ELF-1 (cell line): ENCODE data around the gene PHACTR3.

Experiments used
- DNase-seq: peaks from one replicate; pipeline ENCODE4 v3.0.0-alpha.2; 2016; ENCODE audit warnings: low read depth, low spot score

Gene PHACTR3

DNA sequence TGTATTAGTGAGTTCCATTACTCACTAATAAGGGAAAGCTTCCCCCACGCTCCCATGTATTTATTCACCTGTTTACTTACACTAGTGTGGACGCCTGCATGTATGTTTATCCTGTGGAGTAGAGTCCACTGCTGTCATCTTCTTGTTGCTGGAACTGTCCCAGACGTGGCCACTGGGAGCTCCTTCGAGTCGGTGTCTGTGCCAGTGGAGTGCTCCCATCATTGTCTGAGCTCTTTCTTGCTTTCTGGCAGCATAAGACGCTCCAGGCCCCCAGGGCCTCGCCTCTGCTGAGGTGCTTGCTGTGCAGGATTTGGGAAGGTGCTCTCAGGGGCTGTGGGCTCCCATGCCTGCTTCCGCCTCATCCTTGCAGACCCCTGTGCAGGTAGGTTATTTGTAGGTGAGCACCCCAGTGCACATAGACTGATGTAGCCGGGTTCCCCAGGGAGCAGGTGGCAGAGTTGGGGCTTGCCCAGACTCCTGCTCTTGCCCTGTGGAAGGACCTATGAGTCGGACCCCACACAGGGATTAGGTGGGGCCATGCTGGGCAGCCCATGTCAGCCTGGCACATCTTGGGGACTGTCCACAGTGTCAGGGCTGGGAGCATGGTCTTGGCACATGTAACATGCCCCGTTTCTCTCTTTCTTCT, 16.6 kb downstream of the PHACTR3 start:
- DNase-seq: no peak

DNA sequence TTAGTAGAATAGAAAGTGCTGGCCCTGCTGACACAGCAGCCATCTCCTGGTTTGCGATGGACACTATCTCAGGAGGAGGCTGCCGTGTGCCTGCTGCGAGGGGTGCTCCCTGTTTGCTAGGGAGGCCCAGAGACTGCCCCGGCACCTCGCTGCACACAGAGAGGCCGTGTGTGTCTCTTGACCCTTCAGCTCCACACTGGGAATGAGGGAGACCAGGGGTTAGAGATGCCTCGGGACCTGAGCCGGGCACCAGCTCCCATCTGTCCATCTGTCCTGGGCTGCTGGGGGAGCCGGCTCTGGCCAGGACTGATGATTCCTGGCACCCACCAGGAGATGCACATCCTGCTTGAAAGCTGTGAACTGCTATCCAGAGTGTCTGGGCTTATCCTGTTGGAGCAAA, 18.2 kb downstream of the PHACTR3 start:
- DNase-seq: no peak

DNA sequence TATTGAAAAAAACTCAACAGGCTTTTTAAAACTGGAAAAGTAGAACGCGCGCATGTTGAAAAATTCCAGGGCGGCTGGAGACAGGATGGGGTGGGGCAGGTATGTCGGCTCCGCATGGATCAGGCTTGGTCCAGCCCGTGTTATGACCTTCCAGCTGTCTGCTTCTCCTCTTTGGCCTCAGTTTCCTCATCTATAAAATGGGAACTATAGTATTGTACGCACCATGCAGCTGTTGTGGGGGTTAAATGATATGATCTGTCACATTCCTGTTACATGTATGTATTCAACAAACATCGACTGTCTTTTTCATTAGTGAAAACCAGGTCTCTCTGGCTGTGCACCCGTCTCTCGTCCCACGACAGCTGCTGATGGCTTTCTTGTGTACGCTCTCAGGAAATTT, 18.8 kb downstream of the PHACTR3 start:
- no peak for DNase-seq

DNA sequence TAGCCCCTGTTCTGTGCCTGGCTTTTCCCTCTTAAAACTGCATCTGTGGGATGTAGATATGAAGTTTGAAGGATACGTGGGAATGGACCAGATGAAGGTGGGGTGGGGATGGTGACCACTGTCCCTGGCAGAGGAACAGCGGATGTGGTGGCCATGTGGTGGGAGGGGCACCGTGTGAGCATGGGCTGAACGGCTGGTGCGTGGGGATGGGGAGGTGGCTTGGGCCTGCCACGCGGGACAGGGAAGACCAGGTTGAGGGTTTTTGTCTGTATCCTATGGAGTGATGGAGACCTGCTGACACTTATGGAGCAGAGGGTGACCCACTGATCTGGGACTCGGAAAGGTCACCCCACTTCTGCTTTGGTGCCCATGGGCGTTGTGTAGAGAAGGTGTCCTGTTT, 19.2 kb downstream of the PHACTR3 start:
- no peak for DNase-seq

DNA sequence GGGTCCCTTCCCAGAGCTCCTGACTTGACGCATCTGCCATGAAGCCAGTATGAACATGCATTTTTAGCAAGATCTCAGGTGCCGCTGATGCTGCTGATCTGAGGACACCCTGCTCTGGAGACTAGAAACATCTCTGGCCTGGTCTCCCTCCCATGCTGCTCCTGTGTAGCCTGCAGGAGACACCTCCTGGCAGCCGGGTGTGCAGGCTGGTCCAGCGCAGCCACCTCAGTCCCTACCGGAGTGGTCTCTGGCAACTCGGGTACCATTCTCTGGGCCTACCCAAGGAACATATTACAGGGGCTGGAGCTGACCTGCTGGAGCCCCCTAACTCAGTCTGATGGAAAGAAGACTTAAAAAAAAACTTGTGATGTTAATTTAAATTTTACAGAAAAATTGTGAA, 20.1 kb downstream of the PHACTR3 start:
- DNase-seq: no peak

DNA sequence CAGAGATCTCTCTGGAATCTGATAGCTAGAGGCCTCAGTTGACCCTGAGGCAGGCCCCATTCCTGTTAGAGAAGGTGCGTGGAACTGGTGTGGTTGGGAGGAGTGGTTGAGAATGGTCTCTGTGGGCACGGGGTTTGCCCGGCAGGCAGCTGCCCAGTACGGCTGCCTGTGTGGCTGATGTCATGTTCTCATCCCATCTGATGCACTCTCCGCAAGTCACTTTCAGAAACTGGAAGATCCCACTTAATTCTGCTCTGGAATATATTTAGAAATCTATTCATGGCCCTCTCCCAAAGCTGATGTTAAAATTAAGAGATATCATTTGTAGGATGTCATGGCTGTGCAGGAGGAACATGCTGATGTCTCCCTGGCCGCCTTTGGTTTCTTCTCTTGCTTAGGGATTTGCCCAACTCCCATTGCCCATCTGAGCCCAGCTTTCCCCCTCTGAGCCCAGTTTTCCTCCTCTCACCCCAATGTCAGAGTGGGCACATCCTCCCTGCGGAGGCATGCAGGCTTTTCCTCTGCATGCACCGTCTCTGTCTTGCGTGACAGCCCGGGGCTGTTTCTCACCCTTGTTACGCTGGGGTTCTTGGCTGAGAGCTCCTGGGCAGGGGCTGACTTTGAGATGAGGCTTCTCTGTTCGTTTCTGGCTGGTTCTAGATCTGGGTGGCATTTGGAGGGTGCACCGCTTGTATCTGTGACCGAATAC, 21.0 kb downstream of the PHACTR3 start:
- no peak for DNase-seq

DNA sequence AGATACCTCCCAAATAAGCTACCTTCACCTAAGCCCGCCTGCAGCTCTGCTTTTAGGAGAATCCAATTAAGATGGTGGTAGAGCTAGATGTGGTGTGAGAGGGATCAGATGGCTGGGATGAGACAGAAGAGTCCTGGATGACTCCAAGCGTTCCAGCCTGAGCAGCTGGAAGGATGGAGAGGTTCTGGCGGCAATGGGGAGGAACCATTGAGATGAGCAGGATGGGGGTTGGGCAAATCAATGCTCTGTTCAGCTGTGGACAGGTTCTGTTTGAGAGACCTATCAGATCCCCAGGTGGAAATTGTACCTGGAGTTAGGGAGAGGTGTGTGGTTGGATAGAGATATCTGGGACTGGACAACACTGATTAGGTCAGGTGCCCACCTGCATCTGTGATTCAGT, 23.0 kb downstream of the PHACTR3 start:
- no peak for DNase-seq

DNA sequence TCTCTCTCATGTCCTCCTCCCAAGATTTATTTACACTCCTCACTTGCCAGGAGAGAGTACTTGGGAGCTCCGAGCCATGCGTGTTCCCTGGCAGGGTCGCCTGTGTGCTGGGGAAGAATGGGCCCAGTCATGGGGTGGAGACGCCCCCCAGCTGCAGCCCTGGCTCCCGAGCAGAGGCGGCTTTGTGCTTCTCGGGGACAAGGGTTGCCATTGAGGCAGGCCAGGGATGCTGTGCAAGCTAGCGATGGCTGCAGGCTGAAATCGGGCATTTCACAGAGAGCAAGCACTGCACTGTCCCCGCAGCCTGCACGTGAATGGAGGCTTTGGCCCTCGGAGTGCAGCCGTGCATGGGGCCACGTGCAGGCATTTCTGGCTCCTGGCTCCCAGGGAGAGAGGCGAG, 23.8 kb downstream of the PHACTR3 start:
- DNase-seq: no peak

DNA sequence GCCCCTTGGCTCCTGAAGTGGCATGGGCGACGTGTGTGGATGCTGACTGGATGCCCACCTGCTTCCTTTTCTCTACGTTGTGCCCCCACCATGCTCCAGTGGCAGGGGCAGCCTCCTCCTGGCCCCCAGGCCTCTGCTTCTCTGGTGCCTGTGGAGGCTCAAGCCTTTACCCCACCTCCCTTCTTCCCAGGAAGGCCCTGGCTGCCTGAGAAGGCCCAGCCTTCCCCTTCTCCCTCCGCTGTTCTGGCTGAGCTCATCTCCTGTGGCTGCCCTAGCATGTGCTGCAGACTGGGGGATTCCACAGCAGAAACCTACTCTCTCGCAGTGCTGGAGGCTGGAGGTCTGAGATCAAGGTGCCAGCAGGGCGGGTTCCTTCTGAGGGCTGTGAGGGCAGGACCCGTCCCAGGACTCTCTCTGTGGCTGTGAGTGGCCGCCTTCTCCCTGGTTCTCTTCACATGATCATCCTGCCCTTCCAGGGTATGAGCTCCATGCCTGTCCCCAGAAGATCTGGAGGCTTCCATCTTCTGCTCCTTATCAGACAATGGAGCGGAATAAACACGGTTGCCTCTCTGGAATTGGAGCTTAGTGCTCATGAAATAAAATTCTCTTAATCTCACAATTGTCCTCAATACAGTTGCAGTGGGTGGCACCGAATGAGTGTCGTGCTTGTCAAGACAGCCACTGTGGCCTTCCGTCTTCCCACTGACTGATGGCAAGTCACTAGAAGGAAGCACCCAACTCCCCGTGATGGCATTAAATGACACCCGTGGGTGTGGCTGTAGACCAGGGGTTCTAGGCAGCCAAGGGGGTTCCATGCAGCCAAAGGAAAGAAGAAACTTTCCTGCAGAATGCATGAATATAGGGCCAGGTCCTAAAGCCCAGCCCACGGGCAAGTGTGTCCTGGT, 25.1 kb downstream of the PHACTR3 start:
- DNase-seq: no peak

DNA sequence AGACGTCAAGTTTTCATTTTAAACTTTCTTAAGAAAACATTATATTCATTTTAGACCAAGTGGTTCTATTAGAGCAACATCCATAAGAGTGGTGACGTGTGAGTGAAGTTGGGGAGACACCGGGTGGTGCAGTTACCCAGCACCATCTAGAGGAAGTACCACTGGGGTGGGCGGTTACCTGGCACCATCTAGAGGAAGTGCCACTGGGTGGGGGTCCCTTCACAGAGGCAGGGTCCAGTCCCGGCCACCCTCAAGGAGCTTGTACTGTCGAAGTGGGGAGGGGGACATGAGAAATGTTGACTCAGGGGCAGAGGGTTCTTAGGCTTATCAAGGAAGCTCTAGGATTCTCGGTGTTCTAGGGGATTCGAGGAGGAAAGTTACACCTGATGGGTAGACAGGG, 26.2 kb downstream of the PHACTR3 start:
- no peak for DNase-seq

DNA sequence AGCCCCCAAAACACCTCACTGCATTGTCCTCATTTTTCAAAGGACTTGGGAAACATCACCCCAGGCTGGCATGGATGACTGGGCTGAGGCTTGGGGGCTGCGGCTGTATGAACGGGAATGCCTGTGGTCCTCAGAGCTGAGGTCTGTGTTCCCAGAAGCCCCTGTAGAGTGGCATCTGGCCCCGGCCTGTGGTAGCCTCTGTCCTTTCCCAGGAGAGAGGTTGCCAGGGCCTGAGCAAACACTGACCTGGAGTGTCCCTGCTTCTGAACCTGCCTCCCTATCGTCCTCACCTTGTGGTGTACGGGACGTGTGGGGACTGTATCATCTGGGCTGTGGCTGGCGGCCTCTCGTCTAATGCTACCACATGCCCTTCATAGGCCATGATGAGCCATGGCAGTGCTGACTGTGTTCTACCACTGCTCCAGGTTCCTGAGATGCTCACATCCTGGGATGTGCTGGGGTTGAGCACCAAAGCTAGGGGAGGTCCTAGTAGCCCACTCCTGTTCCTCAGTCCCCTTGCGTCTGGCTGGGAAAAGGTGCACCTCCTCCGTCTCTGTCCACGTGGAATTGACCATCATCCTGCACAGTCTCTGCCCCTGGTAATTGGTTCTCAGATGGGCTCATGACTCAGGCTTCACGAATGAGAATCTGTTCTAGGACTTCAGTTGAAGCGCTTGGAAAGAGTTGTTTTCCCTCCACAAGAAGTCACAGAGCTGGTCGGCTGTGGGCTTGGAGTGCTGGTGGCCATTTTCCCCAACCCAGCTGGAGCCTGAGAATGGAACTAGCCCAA, 27.6 kb downstream of the PHACTR3 start:
- DNase-seq: no peak

DNA sequence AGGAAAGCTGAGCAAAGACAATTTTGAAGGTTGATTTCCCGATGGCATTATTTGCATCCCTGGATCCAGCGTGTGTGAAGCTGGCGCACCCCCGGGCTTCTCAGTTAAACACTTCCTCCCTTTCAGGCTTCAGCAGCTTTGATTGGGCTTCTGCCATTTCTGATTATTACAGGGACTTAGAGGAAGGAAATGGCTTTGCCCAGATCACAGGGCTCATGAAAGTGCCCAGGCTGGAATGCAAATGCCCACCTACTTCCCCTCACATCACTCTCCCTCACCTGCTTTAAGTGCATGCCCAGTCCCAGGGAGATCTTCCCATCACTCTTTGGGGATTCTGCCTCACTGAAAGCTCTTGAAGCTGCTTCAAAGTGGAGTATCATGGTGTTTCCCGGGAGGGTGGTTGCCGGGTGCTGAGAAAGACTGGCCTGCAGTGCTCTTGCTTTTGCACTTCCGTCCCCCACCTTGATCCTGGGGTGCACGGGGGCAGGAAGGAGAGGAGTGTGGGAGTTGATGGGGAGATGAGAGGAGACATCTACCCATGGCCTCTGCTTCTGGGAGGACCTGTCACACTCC, 28.3 kb downstream of the PHACTR3 start:
- no peak for DNase-seq

DNA sequence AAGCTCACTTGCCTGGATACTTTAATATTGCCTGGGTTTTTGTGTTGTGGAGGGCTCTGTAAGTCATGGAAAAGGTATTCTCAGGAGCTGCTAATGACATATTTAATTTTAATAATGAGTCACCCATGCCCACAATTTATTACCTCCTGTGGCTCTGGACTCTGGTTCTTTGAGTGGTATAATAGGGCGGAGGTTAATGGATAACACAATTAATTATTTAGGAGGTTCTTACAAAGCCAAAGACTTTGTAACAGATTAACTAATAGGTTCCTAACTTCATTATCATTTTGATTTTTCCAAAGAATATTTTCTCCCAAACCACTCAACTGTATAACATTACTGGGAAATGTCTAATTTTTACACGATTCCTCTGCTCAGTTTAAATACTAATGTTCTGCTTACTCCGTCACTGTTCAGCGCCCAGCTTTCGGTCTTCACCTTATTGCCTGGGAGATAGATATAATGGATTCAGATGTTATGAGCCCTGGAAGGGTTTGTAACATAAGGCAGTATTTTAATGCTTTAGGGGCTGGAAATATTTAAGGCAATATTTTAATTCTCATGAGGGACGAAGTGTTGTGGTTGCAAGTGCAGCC, 29.4 kb downstream of the PHACTR3 start:
- no peak for DNase-seq

DNA sequence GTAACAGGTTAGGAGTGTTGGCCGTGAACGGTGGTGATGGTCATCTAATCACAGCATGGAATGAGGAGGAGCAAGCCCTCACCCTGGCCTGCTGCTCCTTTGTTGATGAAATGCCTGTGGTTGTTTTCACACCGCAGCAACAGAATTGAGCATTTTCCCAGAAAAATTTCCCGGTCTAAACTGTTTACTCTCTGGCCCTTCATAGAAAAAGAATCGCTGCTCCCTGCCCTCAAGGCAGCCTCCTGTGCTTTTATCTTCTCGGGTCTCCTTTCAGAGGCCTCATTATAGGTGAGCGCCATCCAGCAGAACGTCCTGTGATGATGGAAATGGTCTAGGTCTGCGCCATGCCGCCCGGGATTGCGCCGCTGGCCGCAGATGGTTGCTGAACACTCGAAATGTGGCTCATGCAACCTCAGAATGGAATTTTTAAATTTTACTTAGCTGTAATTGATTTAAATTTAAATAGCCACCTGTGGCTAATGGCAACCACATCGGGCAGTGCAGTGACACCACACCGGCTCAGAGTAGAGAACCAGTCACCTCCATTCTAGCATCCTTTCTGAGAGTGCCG, 30.2 kb downstream of the PHACTR3 start:
- DNase-seq: no peak

DNA sequence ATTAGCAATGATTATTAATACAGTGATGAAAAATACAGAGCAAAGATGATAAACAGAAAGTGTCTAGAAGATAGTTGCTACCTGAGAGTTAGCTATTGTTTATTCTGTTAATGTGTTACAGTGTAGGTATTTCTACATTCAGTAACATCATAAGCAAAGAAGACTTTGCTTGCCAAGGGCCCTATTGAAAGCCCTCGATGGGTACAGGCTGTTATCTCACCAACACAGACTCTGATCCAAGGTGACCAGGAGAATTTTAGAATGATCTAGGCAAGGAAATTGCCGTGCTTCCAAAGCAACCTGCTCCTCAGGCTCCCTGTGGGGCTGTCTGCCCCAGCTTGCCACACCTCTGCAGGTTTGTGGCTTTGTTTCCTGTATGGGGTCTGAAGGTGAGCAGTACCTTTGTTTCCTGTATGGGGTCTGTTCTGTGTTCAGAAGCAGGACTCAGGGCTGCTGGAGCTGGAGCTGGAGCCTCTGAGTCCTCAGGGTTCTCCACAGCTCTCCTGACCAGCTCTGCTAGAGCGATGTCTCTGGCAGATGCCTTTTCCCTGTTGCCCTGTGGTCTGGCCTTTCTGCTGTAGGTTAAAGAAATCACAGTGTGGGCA, 32.5 kb downstream of the PHACTR3 start:
- no peak for DNase-seq

DNA sequence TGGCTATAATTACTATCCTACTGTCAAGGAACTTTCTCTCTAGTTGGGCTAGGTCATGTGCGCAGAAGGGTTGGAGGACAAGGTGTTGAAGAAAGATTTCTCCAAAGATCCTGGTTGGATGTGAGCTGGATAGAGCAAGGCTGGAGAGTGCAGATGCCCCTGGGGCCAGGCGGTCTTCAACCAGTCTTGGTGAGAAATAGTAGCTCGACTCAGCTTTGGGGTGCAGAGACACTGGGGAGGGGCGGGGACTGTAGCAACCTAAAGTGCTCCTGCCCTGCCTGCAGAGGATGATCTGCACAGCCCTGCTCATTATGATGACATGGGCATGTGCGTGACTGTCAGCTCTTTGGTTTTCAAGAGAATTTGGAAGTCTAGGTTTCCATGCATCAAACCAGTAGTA, 35.9 kb downstream of the PHACTR3 start:
- DNase-seq: no peak

DNA sequence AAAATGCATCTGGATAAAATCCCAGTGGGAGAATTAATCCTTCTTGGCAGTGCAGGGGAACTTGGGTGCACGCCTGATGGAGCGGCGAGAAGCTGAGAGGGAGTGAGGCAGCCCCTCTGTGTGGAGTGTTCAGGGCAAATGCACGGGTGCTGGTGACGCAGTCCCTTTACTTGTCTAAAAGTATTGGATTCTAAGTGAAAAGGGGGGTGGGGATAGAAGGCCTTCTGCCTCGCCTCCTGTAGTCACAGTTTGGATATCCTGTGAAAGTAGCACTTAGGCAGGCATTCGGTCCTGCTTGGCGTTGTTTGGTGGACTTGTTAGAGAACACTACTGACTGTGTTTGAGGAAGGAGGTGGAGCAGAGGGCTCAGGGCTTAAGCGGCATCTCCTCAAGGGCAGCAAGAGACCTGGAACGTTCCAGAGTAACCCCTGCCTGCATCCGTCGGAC, 39.3 kb downstream of the PHACTR3 start:
- DNase-seq: no peak

DNA sequence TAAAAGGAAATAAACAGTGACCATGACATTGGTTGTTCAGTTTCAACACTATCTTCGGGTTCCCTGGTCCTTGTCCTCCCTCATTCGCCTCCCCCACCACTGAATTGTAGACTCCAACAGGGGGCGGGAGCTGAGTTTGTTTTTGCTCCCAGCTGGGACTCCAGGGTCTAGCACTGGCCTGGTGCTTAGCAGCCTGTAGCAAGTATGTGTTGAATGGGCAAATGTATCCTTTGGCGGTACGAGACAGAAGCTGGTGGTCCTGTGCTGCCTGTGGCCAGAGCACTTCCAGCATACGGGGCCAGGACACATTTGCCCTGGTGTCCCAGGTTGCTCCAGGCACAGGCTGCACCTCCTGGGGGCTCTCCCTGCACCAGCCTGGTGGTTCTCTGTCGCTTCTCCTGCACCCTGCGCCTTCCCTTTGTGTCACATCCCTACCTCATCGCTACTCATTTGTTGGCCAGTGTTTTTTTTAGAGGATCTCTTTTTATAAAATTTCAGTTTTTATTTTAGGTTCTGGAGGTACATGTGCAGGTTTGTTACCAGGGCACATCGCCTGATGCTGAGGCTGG, 40.1 kb downstream of the PHACTR3 start:
- DNase-seq: no peak

DNA sequence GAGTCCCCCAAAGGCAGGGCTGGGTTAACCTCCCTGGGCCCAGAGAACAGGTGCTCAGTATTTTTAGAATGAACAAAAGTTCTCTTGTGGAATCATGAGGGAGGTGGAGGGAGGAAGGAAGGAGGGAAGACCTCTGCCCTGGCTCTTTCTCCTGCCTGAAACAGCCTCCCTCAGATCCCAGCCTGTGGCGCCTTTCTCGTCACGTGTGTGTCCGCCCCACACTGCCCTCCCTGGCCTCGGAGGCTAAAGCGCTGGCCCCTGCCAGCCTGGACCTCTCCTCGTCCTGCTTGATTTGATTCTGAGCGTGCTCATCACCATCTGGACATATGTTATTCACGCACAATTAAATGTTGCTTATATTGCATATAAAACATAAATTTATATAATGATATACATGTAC, 40.9 kb downstream of the PHACTR3 start:
- DNase-seq: no peak

DNA sequence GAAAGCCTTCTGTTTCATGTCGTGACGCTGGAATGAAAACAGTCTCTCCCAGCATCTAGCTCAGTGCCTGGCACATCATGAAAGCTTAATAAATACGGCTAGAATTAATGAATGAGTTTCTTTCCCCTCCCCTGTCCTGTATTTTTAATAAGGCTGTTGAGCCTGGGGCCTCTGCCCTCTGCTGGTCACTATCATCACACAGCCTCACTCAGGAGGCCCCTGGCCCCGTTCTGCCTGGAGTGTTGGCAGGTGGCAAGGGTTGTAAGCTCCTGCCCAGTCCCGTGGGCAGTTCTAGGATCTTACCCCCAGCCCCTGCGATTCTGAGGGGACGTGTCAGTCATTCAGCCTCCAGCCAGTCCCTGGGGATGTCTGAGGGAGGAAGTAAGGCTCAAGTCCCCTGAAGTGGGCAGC, 41.4 kb downstream of the PHACTR3 start:
- no peak for DNase-seq
